ELF-1 (cell line): Measurements from ENCODE around the gene KCNN3.

Experiments
- DNase-seq: peaks from one replicate; pipeline ENCODE4 v3.0.0-alpha.2; 2016; ENCODE audit warnings: low read depth, low spot score

The KCNN3 gene

GRCh38 chr1:154861607-154862094 lies 8.4 kb downstream of the KCNN3 start:
- DNase-seq, result no peak

GRCh38 chr1:154860156-154860870 lies 9.8 kb downstream of the KCNN3 start:
- DNase-seq, result no peak

DNA sequence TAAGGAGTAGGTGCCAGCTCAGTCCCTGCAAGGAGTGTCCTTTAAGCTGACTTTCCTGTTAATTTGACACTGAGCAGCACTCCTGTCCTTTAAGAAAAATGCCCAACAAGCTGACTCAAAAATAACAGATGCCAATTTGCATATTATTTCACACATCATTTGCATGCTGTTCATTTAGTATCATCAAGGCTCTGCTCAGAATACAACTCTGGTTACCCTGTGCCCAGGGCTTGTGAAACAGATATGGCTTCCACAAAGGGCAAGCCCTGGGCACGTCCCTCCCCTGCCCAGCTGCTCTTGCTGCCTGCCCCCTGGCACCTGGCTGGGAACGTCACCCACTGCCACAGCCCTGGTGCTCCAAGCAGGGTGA lies 10.3 kb downstream of the KCNN3 start:
- no peak for DNase-seq

- DNase-seq, result no peak
Observed at GRCh38 chr1:154859151-154859785, 10.8 kb downstream of the KCNN3 start.

DNA sequence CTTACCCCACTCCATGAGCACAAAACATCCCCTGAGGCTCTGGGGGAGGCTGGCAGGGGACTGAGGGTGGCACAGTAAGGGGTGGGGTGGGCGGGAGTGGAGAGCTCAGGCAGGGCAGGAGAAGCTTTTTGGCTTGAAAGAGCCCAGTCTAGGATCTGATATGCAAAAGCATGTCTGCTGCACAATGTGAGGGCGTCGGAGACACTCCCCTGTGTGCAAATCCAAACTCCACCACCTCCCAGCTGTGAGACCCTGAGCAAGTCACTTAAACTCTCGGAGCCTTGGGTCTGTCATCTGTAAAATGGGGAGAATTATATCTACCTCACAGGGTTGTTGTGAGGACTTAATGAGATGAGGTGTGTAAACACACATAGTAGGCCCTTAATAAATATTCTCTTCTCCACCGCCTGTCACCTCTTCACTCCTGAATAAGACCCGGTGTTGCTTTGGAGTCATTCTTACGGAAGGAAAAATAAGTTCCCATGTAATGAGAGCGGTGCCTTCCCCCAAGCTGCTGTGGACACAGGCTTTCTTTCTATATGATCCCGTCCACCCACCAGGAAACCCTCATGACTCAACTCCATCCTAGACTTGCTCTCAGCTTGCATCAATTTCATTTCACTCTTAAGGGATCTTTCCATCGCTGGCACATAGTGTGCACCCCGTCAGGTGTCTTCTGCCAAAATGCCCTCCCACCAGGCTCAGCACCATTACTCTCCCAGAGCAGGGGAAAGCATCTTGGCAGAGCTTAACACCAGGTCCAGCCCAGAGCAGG lies 12.5 kb downstream of the KCNN3 start:
- no peak for DNase-seq

DNA sequence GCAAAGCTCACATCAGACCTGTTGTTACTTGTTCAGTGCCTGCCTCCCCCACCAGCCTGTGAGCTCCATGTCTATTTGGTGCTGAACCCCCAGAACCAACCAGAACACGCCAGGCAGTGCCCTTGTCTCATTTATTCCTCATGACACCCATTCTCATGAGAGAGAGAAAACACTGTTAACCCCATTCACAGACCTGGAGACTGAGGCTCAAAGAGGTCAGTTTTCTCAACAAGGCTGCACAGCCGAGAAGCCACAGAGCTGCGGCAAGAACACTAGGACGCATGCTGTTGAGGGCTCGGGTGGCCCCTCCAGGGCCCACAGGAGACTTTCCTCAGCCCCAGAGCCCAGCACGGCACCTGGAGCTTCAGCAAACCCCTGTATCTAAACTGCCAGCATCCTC lies 13.1 kb downstream of the KCNN3 start:
- no peak for DNase-seq

- DNase-seq, result no peak
Observed at GRCh38 chr1:154856544-154856943, 13.5 kb downstream of the KCNN3 start.

DNA sequence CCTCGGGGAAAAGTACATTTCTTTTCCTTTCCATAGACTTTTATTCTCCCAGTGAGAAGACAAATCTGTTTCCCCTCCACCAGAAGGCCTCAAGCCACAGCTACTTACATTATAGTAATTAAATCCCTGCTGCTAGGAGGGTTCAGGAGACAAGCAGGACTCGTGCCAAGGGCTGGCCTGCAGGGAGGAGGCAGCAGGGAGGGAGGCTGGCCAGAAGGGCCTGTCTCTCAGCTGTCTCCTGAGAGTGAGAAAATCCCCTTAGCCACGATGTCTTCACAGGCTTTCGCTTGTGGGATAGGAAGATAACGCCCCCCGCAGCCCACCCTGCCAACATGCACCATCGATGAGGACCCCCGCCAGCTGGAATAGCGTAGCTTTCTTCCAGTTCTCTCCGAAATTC lies 14.0 kb downstream of the KCNN3 start:
- no peak for DNase-seq

DNA sequence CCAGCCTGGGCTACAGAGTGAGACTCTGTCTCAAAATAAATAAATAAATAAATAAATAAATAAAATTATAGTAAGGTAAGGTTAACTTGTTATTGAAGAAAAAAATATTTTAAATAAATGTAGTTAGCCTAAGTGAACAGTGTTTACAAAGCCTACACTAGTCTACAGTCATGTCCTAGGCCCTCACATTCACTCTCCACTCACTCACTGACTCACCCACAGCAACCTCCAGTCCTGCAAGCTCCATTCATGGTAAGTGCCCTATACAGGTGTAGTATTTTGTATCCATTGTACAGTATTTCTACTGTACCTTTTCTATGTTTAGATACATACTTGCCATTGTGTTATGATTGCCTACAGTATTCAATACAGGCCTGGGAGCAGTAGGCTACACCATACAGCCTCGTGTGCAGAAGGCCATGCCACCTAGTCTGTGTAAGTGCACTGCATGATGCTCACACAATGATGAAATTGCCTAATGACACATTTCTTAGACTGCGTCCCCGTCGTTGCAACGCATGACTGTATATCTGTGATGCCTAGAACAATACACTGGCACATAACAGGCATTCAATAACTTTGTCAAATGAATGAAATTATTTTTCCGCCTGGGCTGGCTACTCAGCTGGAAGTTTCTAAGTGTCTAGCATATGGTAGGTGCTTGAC lies 14.8 kb downstream of the KCNN3 start:
- DNase-seq, result no peak

- DNase-seq, result no peak
Observed at GRCh38 chr1:154852845-154853244, 17.2 kb downstream of the KCNN3 start.

GRCh38 chr1:154851392-154852177 lies 18.5 kb downstream of the KCNN3 start:
- peak; percentile 79 for DNase-seq

DNA sequence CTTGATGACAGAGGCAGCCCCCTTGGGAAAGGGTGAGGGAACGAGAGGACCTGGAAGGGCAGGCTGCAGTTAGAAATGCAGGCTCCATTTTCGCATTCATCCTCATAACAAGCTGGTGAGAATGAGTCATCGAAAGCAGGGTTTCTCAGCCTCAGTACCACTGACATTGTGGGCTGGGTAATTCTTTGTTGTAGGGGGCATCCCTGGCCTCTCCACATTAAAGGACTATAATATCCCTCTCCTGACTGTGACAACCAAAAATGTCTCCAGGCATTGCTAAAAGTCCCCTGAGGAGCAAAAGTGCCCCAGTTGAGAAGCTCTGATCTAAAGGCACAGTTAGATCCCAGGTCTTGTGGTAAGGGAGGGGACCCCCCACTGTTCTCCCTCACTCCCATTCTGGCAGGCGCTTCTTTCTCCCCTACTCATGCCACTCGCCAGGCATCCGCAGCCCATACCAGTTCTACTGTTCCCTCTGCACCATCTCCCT lies 20.4 kb downstream of the KCNN3 start:
- no peak for DNase-seq

DNA sequence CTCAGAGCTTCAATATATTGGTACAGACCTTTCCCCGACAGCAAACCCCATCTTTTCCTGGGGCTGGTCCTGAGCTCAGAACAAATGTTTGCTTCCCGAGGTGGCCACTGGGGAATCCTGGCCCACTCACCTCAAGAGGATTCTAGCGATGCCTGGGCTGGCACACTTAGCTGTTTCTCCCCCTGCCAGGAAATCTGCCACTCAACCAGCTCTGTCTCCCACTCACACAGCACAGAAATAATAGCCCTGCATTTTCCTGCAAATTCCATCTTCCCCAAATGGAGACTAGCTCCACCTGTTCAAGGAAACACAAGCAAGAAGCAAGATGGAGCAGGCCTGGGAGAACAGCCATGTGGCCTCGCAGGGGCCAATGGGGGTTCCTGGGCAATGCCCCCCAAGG lies 21.1 kb downstream of the KCNN3 start:
- no peak for DNase-seq

DNA sequence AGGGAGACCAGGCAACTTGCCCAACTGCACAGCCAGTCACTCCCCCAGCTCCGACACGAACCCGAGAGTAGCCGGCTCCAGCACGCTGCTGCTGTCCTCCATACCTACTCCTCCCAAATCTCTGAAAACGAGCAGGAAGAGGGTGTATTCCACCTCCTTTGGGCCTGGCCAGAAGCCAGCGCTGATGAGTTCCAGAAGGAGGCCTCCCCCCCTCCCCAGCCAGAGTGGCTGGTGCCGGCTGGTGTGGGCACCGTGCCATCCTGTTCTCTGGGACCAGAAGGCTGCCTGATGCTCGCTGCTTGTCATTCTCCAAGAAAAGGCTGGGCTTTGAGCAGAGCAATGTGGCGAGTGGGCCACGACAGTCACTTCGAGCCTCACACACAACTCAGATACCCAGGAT lies 22.2 kb downstream of the KCNN3 start:
- no peak for DNase-seq

- no peak for DNase-seq
Observed at GRCh38 chr1:154846565-154847442, 23.3 kb downstream of the KCNN3 start.

DNA sequence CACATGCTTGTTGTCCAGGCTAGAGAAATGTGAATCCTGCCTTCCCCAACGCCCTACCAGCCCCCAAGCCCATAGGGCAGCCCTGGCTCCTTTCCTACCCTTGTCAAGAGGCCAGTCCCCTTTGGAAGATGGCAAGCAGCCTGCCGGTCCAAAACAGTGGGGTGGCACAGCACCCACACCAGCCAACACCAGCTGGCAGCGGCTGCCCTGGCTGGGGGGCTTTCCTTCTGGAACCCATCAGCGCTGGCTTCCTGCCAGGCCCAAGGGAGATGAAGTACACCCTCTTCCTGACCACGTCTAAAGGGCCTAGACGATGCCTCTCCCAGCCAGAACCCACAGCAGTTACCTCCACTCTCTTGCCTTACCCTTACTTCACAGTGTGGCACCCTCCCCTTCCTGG lies 24.2 kb downstream of the KCNN3 start:
- DNase-seq, result no peak

DNA sequence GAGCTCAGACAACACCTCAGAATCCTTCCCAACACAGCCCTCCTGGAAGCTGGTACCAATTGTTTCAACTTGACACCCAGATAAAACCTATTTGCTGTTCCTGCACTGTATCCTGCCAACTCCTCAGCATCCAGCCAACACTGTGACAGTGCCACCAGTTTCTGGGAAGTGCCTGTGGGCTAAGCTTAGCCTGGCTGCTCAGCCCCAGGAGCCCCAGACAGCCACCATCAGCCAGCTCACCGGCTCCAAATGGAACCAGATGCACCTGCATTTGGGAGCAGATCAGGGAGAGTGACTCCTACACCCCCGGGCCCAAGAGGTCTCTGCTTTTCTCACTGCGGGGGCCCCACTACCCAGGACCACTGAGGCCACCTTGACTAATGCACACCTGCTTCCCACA lies 24.9 kb downstream of the KCNN3 start:
- DNase-seq, result no peak

- DNase-seq, result no peak
Observed at GRCh38 chr1:154844297-154844681, 25.8 kb downstream of the KCNN3 start.

DNA sequence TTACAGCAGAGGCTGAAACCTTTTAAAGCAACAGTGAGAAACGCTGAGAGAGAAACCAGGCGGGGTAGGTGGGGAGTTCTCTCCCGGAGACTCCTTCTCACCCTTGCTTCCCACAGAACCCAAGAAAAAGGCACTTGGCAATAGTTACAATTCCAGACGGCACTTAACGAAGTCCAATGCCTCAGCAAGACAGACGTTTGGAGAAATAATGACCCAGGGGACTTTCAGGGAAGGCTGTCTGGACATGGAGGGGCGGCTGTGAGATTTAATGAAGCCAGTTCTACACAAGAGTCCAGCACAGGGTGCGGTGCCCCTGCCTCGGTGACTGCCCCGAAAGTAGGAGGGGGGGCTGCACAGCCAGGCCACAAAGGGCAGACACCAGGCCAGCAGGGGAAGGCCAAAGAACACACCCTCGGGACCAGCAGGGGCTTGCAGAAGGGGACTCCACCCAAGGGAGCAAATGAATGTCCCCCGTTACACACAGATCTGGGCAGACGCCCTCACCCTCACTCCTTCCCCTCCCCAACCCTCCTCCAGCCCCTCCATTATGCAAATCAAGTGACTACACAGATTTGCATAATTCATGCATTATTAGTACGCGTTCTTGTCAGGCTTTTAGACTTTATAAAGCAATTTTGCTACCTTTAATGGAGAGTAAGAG lies 26.3 kb downstream of the KCNN3 start:
- DNase-seq, result no peak

- no peak for DNase-seq
Observed at GRCh38 chr1:154842635-154843034, 27.4 kb downstream of the KCNN3 start.
